A549 (cell line): ENCODE results near the gene SETDB1. TPM values are rescaled to one million over a fixed set of nuclear protein-coding genes. Genes with fewer than 3 reads are reported as not detected.

Source experiments
- ATAC-seq, 2 experiments: fragments of 200-7000 bp in 1 of 2; fragments of >200 bp in 1 of 2; cut with Nextera tagmentation in 1 of 2; cut with Tn5 transposase in 1 of 2; 3 replicates each; pipeline versions ENCODE4 v1.8.0 to v1.9.1; 2018 to 2020; ENCODE audit warnings: mild to moderate bottlenecking in 1 of 2, moderate library complexity in 1 of 2
- CTCF ChIA-PET: fragments of 300-600 bp; sonication (Branson Sonifier 250); formaldehyde crosslinking; extraction: SDS; loops from one replicate; lab custom pipeline; 2021; ENCODE audit warnings: antibody characterized with exemption, inconsistent platforms; lab: Yijun Ruan, JAX
- POLR2A ChIA-PET: fragments of 350-600 bp; formaldehyde crosslinking; extraction: SDS; loops from one replicate; lab custom pipeline; 2021; ENCODE audit warnings: antibody characterized with exemption, inconsistent platforms; lab: Yijun Ruan, JAX
- DNase-seq, 2 experiments: peaks; one replicate each; pipeline versions ENCODE4 v3.0.0 to v3.0.0-alpha.2; 2011 to 2016; ENCODE audit warnings: low read depth in 1 of 2, low spot score in 1 of 2
- FAIRE-seq: peaks from 2 replicates; lab custom pipeline; 2011; peaks lifted over from hg19 to GRCh38; lab: Jason Lieb, UNC
- H3K27ac ChIP-seq, 2 experiments: fragments of >200 bp; sonication (Bioruptor Twin); formaldehyde crosslinking; 3 replicates each; pipeline ENCODE4 v1.5.1; 2016 to 2017
- H3K4me1 ChIP-seq: fragments of >200 bp; sonication (Bioruptor Twin); formaldehyde crosslinking; 3 replicates; pipeline ENCODE4 v1.6.1; 2016
- H3K4me2 ChIP-seq: fragments of >200 bp; sonication (Bioruptor Twin); formaldehyde crosslinking; 3 replicates; pipeline ENCODE4 v1.6.1; 2016
- H3K4me3 ChIP-seq: fragments of >200 bp; sonication (Bioruptor Twin); formaldehyde crosslinking; 3 replicates; pipeline ENCODE4 v1.5.1; 2016
- H3K9me3 ChIP-seq: fragments of >200 bp; sonication (Bioruptor Twin); formaldehyde crosslinking; 3 replicates; pipeline ENCODE4 v1.6.1; 2016
- ATOH8 ChIP-seq: fragments of 250-450 bp; sonication (Bioruptor Pico); IDR thresholded peaks from 2 replicates; pipeline ENCODE4 v1.5.0; 2020; ENCODE audit warnings: low read depth, mild to moderate bottlenecking, moderate library complexity
- CBX8 ChIP-seq: fragments of 200-600 bp; sonication (generic); IDR thresholded peaks from 2 replicates; pipeline ENCODE4 v1.6.1; 2016
- CEBPB ChIP-seq, 2 experiments: fragments of >200 bp in 1 of 2; sonication (Bioruptor Twin) in 1 of 2; formaldehyde crosslinking in 1 of 2; IDR thresholded peaks; 2 replicates each; pipeline ENCODE4 v1.6.1; 2012 to 2016
- EHF ChIP-seq: fragments of 250-450 bp; sonication (Bioruptor Pico); IDR thresholded peaks from 2 replicates; pipeline ENCODE4 v1.5.0; 2020; ENCODE audit warnings: mild to moderate bottlenecking
- FOSL2 ChIP-seq, 2 experiments: fragments of 450-650 bp in 1 of 2; fragments of >200 bp in 1 of 2; sonication (Bioruptor Twin) in 1 of 2; formaldehyde crosslinking; IDR thresholded peaks; 2 replicates each; pipeline versions ENCODE4 v1.5.0 to v1.6.1; 2016 to 2020; ENCODE audit warnings: mild to moderate bottlenecking in 1 of 2, moderate library complexity in 1 of 2
- HEYL ChIP-seq: fragments of 250-450 bp; sonication (Bioruptor Pico); IDR thresholded peaks from 2 replicates; pipeline ENCODE4 v1.8.0; 2021; ENCODE audit warnings: mild to moderate bottlenecking, moderate library complexity
- HOXA7 ChIP-seq: fragments of 250-450 bp; sonication (Bioruptor Pico); IDR thresholded peaks from 2 replicates; pipeline ENCODE4 v1.5.0; 2020; ENCODE audit warnings: mild to moderate bottlenecking, moderate library complexity
- HOXB5 ChIP-seq: fragments of 250-450 bp; sonication (Bioruptor Pico); IDR thresholded peaks from 2 replicates; pipeline ENCODE4 v1.5.0; 2020; ENCODE audit warnings: mild to moderate bottlenecking, moderate library complexity
- JUNB ChIP-seq: fragments of >200 bp; sonication (Bioruptor Twin); formaldehyde crosslinking; IDR thresholded peaks from 2 replicates; pipeline ENCODE4 v1.6.1; 2016
- KDM1A ChIP-seq: fragments of 200-600 bp; sonication (generic); IDR thresholded peaks from 2 replicates; pipeline ENCODE4 v1.6.1; 2016; ENCODE audit warnings: low read depth, mild to moderate bottlenecking
- KDM5A ChIP-seq: fragments of 200-600 bp; sonication (generic); IDR thresholded peaks from 2 replicates; pipeline ENCODE4 v1.6.1; 2016; ENCODE audit warnings: antibody characterized with exemption, mild to moderate bottlenecking
- NFE2L2 ChIP-seq: fragments of 150-350 bp; conservative IDR thresholded peaks from 2 replicates; pipeline ENCODE4 v1.6.1; 2014; ENCODE audit warnings: low read length
- NPAS2 ChIP-seq: fragments of 250-450 bp; sonication (Bioruptor Pico); IDR thresholded peaks from 2 replicates; pipeline ENCODE4 v1.8.0; 2022; ENCODE audit warnings: mild to moderate bottlenecking, moderate library complexity, borderline replicate concordance
- RAD21 ChIP-seq, 2 experiments: fragments of >200 bp in 1 of 2; sonication (Bioruptor Twin) in 1 of 2; formaldehyde crosslinking in 1 of 2; IDR thresholded peaks in 1 of 2; conservative IDR thresholded peaks in 1 of 2; 2 replicates in 1 of 2; 3 replicates in 1 of 2; pipeline ENCODE4 v1.6.1; 2012 to 2018; ENCODE audit warnings: inconsistent platforms in 1 of 2
- RCOR1 ChIP-seq: fragments of 150-350 bp; IDR thresholded peaks from 2 replicates; pipeline ENCODE4 v1.6.1; 2014; ENCODE audit warnings: antibody characterized with exemption, low read length, low read depth
- TP53 ChIP-seq: fragments of 250-450 bp; sonication (Bioruptor Pico); IDR thresholded peaks from 2 replicates; pipeline ENCODE4 v1.5.0; 2021; ENCODE audit warnings: mild to moderate bottlenecking, moderate library complexity
- ZFP36 ChIP-seq: fragments of 450-650 bp; IDR thresholded peaks from 2 replicates; pipeline ENCODE4 v1.6.1; 2014; ENCODE audit warnings: borderline replicate concordance; ENCODE audit not compliant: partially characterized antibody
- WGBS: methylation state at CpG from one replicate; pipeline ENCODE4 v1.1.6; 2017; ENCODE audit errors: missing lambda C conversion rate; 5-methylcytosine and 5-hydroxymethylcytosine counted together
- polyA plus RNA-seq, 4 experiments: library from polyadenylated mRNA; depleted of rRNA in 3 of 4; stranded (reverse); fragments of >200 nt; fragmentation: RNase III in 1 of 4; extraction: RNeasy Plus Mini Kit Qiagen cat#74134 plus additional on column Dnase treatment in 1 of 4; gene quantifications; 2 replicates in 3 of 4; 3 replicates in 1 of 4; pipeline ENCODE4 v1.2.3, GENCODE V29; 2011 to 2017
- TF ChIP-seq, protein P1 (sequence below): IDR thresholded peaks from 2 replicates; pipeline ENCODE4 v1.6.1; 2012
- TF ChIP-seq, protein P2 (sequence below): fragments of >200 bp; sonication (Bioruptor Twin); formaldehyde crosslinking; IDR thresholded peaks from 2 replicates; pipeline ENCODE4 v1.6.1; 2016
- TF ChIP-seq, protein P3 (sequence below): fragments of >200 bp; sonication (Bioruptor Twin); formaldehyde crosslinking; IDR thresholded peaks from 3 replicates; pipeline ENCODE4 v1.6.1; 2016

Gene SETDB1
- polyA plus RNA-seq, 2 of the 4 experiments (the other 2 are of a cell fraction), result 25.1 to 56.9 TPM

- TF ChIP-seq, protein P1, sequence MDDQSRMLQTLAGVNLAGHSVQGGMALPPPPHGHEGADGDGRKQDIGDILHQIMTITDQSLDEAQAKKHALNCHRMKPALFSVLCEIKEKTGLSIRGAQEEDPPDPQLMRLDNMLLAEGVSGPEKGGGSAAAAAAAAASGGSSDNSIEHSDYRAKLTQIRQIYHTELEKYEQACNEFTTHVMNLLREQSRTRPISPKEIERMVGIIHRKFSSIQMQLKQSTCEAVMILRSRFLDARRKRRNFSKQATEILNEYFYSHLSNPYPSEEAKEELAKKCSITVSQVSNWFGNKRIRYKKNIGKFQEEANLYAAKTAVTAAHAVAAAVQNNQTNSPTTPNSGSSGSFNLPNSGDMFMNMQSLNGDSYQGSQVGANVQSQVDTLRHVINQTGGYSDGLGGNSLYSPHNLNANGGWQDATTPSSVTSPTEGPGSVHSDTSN, result no peak
These were observed 18.7 kb downstream of the SETDB1 start (continued) for GRCh38 chr1:150944856-150945255.

DNA sequence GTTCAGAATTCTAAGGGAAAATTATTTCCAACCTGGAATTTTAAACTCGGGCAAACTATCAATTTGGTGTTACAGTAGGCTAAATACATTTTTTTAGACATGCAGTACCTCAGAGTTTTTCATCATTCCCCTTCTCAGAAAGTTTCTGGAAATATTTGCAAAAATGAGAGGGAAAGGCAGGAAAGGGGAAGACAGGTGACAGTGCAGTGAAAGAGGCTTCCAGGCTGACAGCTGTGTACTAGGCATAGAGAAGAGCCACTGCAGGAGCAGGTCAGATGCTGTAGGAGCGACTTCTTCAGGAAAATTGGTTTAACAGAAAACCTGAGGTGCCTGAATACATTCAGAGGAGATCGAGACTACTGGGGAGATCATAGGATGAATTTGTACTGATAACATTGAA is 28.5 kb downstream of the SETDB1 start:
- TF ChIP-seq EHF (CRISPR knock-in tag) (no peak), CBX8 (no peak), NPAS2 (CRISPR knock-in tag) (no peak), KDM5A (no peak), FOSL2 (IDR thresholded peaks at IDR 0.05) (no peak), FOSL2 (CRISPR knock-in tag; IDR thresholded peaks at IDR 0.05) (no peak), RAD21 (conservative IDR thresholded peaks at IDR 0.05 in 1 of 2, IDR thresholded peaks at IDR 0.05 in 1 of 2) (no peak)
- Histone ChIP-seq H3K4me2 (no peak overlapping the region), H3K4me1 (no peaks in the 10 kb centered on the region), H3K9me3 (no peaks in the 10 kb centered on the region), H3K27ac (no peak overlapping the region), H3K4me3 (no peak overlapping the region)
- ChIA-PET POLR2A (no interaction called here), CTCF (interaction anchor here (1.0 to 1.4 kb wide), 3 partner anchors 10 to 25 kb away, joined by 3 to 5 read pairs (median 3); no protein-coding TSS in a partner anchor)
- FAIRE-seq (no peak), ATAC-seq (no peak), DNase-seq (no peak)
- 84% methylated on average over 3 of the region's 3 CpGs for WGBS

GRCh38 chr1:150955280-150955679 is 29.1 kb downstream of the SETDB1 start:
- DNase-seq (no peak), FAIRE-seq (no peak), ATAC-seq (no peak; a peak in 1 of 6 replicates)
- H3K27ac ChIP-seq, result no peak overlapping the region
- H3K4me2 ChIP-seq, result no peak overlapping the region
- no peak for TF ChIP-seq CBX8
- TF ChIP-seq CEBPB (IDR thresholded peaks at IDR 0.05), result no peak
- no peak for TF ChIP-seq TP53
- no peak for TF ChIP-seq NFE2L2
- no peak for TF ChIP-seq JUNB
- no peak for TF ChIP-seq NPAS2 (CRISPR knock-in tag)
- no peak for TF ChIP-seq HEYL
- TF ChIP-seq, protein P2, sequence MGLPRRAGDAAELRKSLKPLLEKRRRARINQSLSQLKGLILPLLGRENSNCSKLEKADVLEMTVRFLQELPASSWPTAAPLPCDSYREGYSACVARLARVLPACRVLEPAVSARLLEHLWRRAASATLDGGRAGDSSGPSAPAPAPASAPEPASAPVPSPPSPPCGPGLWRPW, result no peak
- TF ChIP-seq HOXA7, result no peak
- TF ChIP-seq EHF (CRISPR knock-in tag), result no peak
- TF ChIP-seq KDM1A, result no peak
- TF ChIP-seq RCOR1, result no peak
- TF ChIP-seq, protein P3, sequence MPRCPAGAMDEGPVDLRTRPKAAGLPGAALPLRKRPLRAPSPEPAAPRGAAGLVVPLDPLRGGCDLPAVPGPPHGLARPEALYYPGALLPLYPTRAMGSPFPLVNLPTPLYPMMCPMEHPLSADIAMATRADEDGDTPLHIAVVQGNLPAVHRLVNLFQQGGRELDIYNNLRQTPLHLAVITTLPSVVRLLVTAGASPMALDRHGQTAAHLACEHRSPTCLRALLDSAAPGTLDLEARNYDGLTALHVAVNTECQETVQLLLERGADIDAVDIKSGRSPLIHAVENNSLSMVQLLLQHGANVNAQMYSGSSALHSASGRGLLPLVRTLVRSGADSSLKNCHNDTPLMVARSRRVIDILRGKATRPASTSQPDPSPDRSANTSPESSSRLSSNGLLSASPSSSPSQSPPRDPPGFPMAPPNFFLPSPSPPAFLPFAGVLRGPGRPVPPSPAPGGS, result no peak
- no peak for TF ChIP-seq ATOH8 (CRISPR knock-in tag)
- no peak for TF ChIP-seq HOXB5 (CRISPR knock-in tag)
- no peak for TF ChIP-seq ZFP36
- POLR2A ChIA-PET, result no interaction called here
- no peaks in the 10 kb centered on the region for H3K9me3 ChIP-seq
- H3K4me1 ChIP-seq, result no peaks in the 10 kb centered on the region
- CTCF ChIA-PET, result interaction anchor here (0.6 to 2.4 kb wide), 6 partner anchors 11 to 231 kb away, joined by 3 to 8 read pairs (median 3); no protein-coding TSS in a partner anchor
- no peak overlapping the region for H3K4me3 ChIP-seq
